Type B pancreatic cell (in vitro differentiated cells): ENCODE results near the gene RHOV. TPM values are rescaled to one million over a fixed set of nuclear protein-coding genes. Genes with fewer than 3 reads are reported as not detected.
A peak's percentile ranks its signal among the peaks of the same experiment; 100 is the strongest.

Experiments
- DNase-seq: peaks from one replicate; pipeline ENCODE4 v3.0.0; 2021; ENCODE audit warnings: mixed read lengths; ENCODE audit not compliant: unreplicated experiment; ENCODE audit errors: extremely low spot score
- H3K27ac Mint-ChIP-seq: 2 replicates; pipeline ENCODE4 v1.8.0; 2021; ENCODE audit warnings: mild to moderate bottlenecking, mixed read lengths
- H3K27me3 Mint-ChIP-seq: 2 replicates; pipeline ENCODE4 v1.8.0; 2021; ENCODE audit warnings: mixed read lengths
- H3K36me3 Mint-ChIP-seq: 2 replicates; pipeline ENCODE4 v1.8.0; 2021; ENCODE audit warnings: mixed read lengths
- H3K4me1 Mint-ChIP-seq: one replicate; pipeline ENCODE4 v1.8.0; 2021; ENCODE audit warnings: mixed read lengths; ENCODE audit not compliant: unreplicated experiment
- H3K4me3 Mint-ChIP-seq: 2 replicates; pipeline ENCODE4 v1.8.0; 2021; ENCODE audit warnings: mild to moderate bottlenecking, mixed read lengths
- H3K9me3 Mint-ChIP-seq: 2 replicates; pipeline ENCODE4 v1.8.0; 2021; ENCODE audit warnings: mixed read lengths
- total RNA-seq: library from RNA; stranded (reverse); gene quantifications from 2 replicates; pipeline ENCODE4 v1.2.1, GENCODE V29; 2021; ENCODE audit warnings: low replicate concordance
- TF ChIP-seq, protein P1 (sequence below): fragments of 200-600 bp; sonication (generic); conservative IDR thresholded peaks from 2 replicates; pipeline ENCODE4 v1.5.0; 2021; ENCODE audit warnings: antibody characterized with exemption, mild to moderate bottlenecking

Gene RHOV
- total RNA-seq, 1 donor from 2014 or later, result 19.3 TPM

- H3K9me3 Mint-ChIP-seq, result no peaks in the 10 kb centered on the region
- H3K4me3 Mint-ChIP-seq, result no peak overlapping the region
- DNase-seq, result no peak
- H3K27ac Mint-ChIP-seq, result no peak overlapping the region
- H3K36me3 Mint-ChIP-seq, result no peaks in the 10 kb centered on the region
- TF ChIP-seq, protein P1, sequence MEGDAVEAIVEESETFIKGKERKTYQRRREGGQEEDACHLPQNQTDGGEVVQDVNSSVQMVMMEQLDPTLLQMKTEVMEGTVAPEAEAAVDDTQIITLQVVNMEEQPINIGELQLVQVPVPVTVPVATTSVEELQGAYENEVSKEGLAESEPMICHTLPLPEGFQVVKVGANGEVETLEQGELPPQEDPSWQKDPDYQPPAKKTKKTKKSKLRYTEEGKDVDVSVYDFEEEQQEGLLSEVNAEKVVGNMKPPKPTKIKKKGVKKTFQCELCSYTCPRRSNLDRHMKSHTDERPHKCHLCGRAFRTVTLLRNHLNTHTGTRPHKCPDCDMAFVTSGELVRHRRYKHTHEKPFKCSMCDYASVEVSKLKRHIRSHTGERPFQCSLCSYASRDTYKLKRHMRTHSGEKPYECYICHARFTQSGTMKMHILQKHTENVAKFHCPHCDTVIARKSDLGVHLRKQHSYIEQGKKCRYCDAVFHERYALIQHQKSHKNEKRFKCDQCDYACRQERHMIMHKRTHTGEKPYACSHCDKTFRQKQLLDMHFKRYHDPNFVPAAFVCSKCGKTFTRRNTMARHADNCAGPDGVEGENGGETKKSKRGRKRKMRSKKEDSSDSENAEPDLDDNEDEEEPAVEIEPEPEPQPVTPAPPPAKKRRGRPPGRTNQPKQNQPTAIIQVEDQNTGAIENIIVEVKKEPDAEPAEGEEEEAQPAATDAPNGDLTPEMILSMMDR, result no peak
- no peaks in the 10 kb centered on the region for H3K27me3 Mint-ChIP-seq
- peaks cover 6% of the 10 kb centered on the region for H3K4me1 Mint-ChIP-seq
Observed at GRCh38 chr15:40889112-40889511, 15.1 kb upstream of the RHOV start.

DNA sequence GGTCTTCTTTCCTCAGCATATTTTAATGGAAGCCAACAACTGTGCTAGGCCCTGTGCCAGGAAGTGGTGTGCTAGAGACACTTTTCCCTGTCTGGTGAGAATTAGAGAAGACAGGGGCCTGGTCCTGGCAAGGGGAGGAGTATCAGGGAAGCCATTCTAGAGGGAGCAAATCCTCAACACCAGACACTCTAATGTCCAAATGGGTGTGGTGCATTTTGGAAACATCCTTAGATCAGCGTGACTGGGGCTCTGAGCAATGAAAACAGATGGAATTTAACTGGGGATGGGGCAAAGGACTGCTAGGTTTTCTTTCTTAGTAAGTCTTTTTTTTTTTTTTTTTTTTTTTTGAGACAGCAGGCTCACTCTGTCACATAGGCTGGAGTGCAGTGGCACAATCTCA is 12.6 kb upstream of the RHOV start:
- Mint-ChIP-seq H3K4me3 (no peak overlapping the region), H3K36me3 (no peaks in the 10 kb centered on the region), H3K27ac (peak overlapping the region; percentile 49), H3K4me1 (no peaks in the 10 kb centered on the region), H3K27me3 (no peaks in the 10 kb centered on the region), H3K9me3 (no peaks in the 10 kb centered on the region)
- TF ChIP-seq, protein P1, result no peak
- DNase-seq, result no peak

- TF ChIP-seq, protein P1, result no peak
- no peak for DNase-seq
- Mint-ChIP-seq H3K4me3 (no peak overlapping the region), H3K4me1 (peaks cover 3% of the 10 kb centered on the region), H3K27ac (no peak overlapping the region), H3K27me3 (peaks cover 2% of the 10 kb centered on the region), H3K36me3 (no peaks in the 10 kb centered on the region), H3K9me3 (no peaks in the 10 kb centered on the region)
Observed at GRCh38 chr15:40881351-40881750, 7.3 kb upstream of the RHOV start.

DNA sequence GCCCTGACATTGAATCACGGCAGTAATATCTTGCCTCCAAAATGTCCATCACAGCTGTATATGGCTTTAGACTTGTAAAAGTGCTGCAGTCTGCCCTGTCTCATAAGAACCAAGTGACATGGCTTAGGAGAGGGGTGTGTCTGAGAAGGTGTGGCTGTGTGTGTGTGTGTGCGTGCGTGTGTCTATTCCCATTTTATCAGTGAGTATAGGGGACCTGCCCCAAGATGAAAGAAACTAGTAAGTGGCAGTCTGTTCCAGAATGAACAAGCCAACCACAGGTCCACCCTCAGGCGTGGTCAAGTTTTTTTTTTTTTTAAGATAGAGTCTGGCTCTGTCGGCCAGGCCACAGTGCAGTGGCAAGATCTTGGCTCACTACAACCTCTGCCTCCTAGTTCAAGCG is 5.6 kb upstream of the RHOV start:
- Mint-ChIP-seq H3K36me3 (no peaks in the 10 kb centered on the region), H3K27ac (peak overlapping the region; percentile 96), H3K4me3 (no peak overlapping the region), H3K27me3 (peaks cover 2% of the 10 kb centered on the region), H3K4me1 (peaks cover 4% of the 10 kb centered on the region), H3K9me3 (no peaks in the 10 kb centered on the region)
- TF ChIP-seq, protein P1, result no peak
- no peak for DNase-seq

DNA sequence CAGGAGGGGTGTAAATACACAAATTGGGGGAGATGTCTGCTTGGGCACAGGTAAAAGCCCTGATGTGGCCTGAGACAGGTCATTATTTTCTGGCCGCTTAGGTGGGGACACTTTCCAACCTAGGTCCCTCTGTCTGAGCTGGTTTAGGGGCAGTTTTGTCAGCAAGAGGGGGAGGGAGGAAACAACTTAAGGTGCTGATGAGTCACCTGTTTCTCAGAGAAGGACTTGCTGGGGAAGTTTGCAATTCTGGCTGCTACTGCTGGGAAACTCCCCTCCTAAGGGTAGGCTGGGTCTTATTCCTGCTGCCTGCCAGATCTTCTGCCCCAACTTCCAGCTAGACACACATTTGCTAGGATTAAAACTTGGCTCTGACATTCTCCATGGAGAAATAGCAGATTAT is 4.8 kb upstream of the RHOV start:
- H3K4me3 Mint-ChIP-seq, result peak overlapping the region; percentile 51
- peak overlapping the region; percentile 96 for H3K27ac Mint-ChIP-seq
- no peaks in the 10 kb centered on the region for H3K9me3 Mint-ChIP-seq
- peaks cover 6% of the 10 kb centered on the region for H3K27me3 Mint-ChIP-seq
- peaks cover 10% of the 10 kb centered on the region for H3K4me1 Mint-ChIP-seq
- TF ChIP-seq, protein P1, result no peak
- no peaks in the 10 kb centered on the region for H3K36me3 Mint-ChIP-seq
- DNase-seq, result no peak

DNA sequence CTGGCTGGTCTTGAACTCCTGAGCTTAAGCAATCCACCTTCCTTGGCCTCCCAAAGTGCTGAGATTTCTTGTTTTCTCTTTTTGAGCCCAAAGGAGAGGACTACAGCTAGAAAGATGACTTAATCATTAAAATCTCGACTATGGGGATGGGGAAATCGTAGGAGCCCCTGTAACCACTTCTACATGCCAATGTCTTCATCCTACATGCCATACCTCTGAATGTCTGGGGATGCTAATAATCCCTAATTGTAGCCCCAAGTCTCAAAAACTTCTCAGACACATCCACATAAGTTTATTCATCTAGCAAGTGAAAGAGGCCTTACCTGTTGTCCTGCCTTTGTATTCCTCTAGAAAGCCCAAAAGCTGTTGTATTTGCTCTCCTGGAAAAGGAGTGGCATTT is 3.7 kb upstream of the RHOV start:
- H3K27me3 Mint-ChIP-seq, result peaks cover 6% of the 10 kb centered on the region
- TF ChIP-seq, protein P1, result no peak
- peaks cover 10% of the 10 kb centered on the region for H3K4me1 Mint-ChIP-seq
- H3K27ac Mint-ChIP-seq, result peak overlapping the region; percentile 77
- H3K9me3 Mint-ChIP-seq, result no peaks in the 10 kb centered on the region
- H3K36me3 Mint-ChIP-seq, result no peaks in the 10 kb centered on the region
- DNase-seq, result no peak
- no peak overlapping the region for H3K4me3 Mint-ChIP-seq
